IMR-90 (cell line): ENCODE measurements around the gene RNF31.

Experiments used
- CTCF ChIP-seq: conservative IDR thresholded peaks from 2 replicates; pipeline ENCODE4 v1.5.1; 2012; ENCODE audit warnings: mild to moderate bottlenecking, low read depth, low read length, improper control_type of control experiment
- POLR2A ChIP-seq: IDR thresholded peaks from 2 replicates; pipeline ENCODE4 v1.6.1; 2012; ENCODE audit warnings: mild to moderate bottlenecking, low read depth, low read length
- USF2 ChIP-seq: fragments of 150-350 bp; IDR thresholded peaks from 2 replicates; pipeline ENCODE4 v1.6.1; 2017; ENCODE audit warnings: mild to moderate bottlenecking, antibody characterized with exemption, low read length, low read depth

DNA sequence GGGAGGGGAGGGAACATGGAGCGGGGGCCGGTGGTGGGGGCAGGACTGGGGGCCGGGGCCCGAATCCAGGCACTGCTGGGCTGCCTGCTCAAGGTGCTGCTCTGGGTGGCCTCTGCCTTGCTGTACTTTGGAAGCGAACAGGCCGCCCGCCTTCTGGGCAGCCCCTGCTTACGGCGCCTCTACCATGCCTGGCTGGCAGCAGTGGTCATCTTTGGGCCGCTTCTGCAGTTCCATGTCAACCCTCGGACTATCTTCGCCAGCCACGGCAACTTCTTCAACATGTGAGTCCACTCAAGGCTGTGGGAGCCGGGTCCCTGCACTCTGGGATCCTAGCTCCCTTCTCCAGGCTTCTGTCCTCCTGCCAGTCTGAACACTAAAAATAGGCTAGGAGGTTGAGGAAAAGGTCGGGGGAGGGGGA is 15.7 kb upstream of the RNF31 start:
- TF ChIP-seq CTCF (no peak), USF2 (no peak), POLR2A (no peak)
